Measurements from ENCODE around the gene ADAMTS8. TPM values are rescaled to one million over a fixed set of nuclear protein-coding genes. Genes with fewer than 3 reads are reported as not detected.

ADAMTS8 gene
- total RNA-seq, 2 donors from 2014 or later = 2.5 to 7.8 TPM

DNA sequence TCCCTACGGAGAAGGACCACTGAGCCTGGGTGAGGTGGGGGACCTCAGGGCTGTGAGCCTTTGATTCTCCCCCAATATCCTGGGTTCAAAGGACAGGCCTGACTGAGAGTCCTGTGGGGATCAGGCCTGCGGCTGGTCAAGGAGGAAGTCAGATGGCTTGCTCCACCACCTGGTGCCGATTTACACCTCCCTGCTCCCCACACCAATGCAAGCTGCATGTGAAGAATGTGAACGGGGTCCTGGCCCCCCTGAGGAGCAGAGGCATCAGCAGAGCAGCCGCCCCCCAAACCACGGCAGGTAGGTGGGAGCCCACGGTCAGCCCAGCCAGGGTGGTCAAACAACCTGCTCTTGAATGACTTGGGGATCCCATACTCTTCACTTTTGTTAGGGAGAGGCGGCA lies 6.7 kb downstream of the ADAMTS8 start:
- no peak for DNase-seq (ENCODE audit: low spot score)
- no peaks in the 10 kb centered on the region for H3K27me3 ChIP-seq
- peaks cover 0 to 27% of the 10 kb centered on the region in 2 donors for H3K4me1 ChIP-seq
- H3K4me3 ChIP-seq = no peak overlapping the region
- no peak for TF ChIP-seq CTCF (IDR thresholded peaks at IDR 0.05)
- H3K9me3 ChIP-seq = no peaks in the 10 kb centered on the region
- H3K36me3 ChIP-seq = no peaks in the 10 kb centered on the region
- H3K27ac ChIP-seq = no peak overlapping the region

GRCh38 chr11:130421199-130421585 lies 7.2 kb downstream of the ADAMTS8 start:
- Histone ChIP-seq H3K4me1 (peaks cover 0 to 22% of the 10 kb centered on the region in 2 donors), H3K36me3 (no peaks in the 10 kb centered on the region), H3K27me3 (no peaks in the 10 kb centered on the region), H3K9me3 (no peaks in the 10 kb centered on the region), H3K27ac (no peak overlapping the region), H3K4me3 (no peak overlapping the region)
- no peak for DNase-seq (ENCODE audit: low spot score)
- TF ChIP-seq CTCF (IDR thresholded peaks at IDR 0.05) = no peak

- no peaks in the 10 kb centered on the region for H3K36me3 ChIP-seq
- peak; percentile 63 for DNase-seq (ENCODE audit: low spot score)
- H3K27ac ChIP-seq = no peak overlapping the region
Observed at GRCh38 chr11:130420478-130421198, 7.8 kb downstream of the ADAMTS8 start.

GRCh38 chr11:130418756-130419155 lies 9.7 kb downstream of the ADAMTS8 start:
- Histone ChIP-seq H3K9me3 (no peaks in the 10 kb centered on the region), H3K27me3 (no peaks in the 10 kb centered on the region), H3K4me1 (peaks cover 0 to 20% of the 10 kb centered on the region in 2 donors), H3K27ac (no peak overlapping the region), H3K36me3 (no peaks in the 10 kb centered on the region), H3K4me3 (no peak overlapping the region)
- TF ChIP-seq CTCF (IDR thresholded peaks at IDR 0.05) = no peak
- no peak for DNase-seq (ENCODE audit: low spot score)

More at GRCh38 chr11:130420478-130421198, 7.8 kb downstream of the ADAMTS8 start:
- H3K9me3 ChIP-seq = no peaks in the 10 kb centered on the region
- peaks cover 0 to 20% of the 10 kb centered on the region in 2 donors for H3K4me1 ChIP-seq
- no peaks in the 10 kb centered on the region for H3K27me3 ChIP-seq
- no peak overlapping the region for H3K4me3 ChIP-seq
- no peak for TF ChIP-seq CTCF (IDR thresholded peaks at IDR 0.05)

GRCh38 chr11:130418210-130418609 lies 10.2 kb downstream of the ADAMTS8 start:
- no peak for TF ChIP-seq CTCF (IDR thresholded peaks at IDR 0.05)
- Histone ChIP-seq H3K36me3 (no peaks in the 10 kb centered on the region), H3K4me3 (no peak overlapping the region), H3K9me3 (no peaks in the 10 kb centered on the region), H3K27me3 (no peaks in the 10 kb centered on the region), H3K27ac (no peak overlapping the region), H3K4me1 (peaks cover 0 to 20% of the 10 kb centered on the region in 2 donors)
- DNase-seq (ENCODE audit: low spot score) = no peak

DNA sequence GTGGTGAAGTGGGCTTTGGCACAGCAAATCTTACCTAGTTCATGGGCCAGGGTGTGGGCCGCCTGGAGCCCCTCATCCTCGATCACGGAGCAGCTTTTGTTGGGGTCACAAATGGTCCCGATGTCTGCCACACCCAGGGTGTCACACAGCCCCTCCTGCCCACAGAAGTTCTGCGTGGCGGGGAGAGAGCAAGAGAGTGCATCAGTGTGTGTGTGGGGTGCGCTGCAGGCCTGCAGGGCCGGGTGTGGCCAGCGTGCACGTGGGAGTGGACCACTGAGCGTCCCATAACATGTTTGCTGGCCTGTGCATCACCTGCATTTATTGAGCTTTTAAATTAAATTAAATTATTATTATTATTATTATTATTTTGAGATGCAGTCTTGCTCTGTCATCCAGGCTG lies 11.5 kb downstream of the ADAMTS8 start:
- H3K4me1 ChIP-seq = peaks cover 0 to 20% of the 10 kb centered on the region in 2 donors
- H3K9me3 ChIP-seq = no peaks in the 10 kb centered on the region
- no peaks in the 10 kb centered on the region for H3K36me3 ChIP-seq
- TF ChIP-seq CTCF (IDR thresholded peaks at IDR 0.05) = no peak
- no peak overlapping the region for H3K4me3 ChIP-seq
- H3K27ac ChIP-seq = no peak overlapping the region
- DNase-seq (ENCODE audit: low spot score) = no peak
- no peaks in the 10 kb centered on the region for H3K27me3 ChIP-seq

Data from right atrium auricular region (tissue), 2 donors.